Neural cell (in vitro differentiated cells): ENCODE data around the gene LDLRAD4. TPM values are rescaled to one million over a fixed set of nuclear protein-coding genes. Genes with fewer than 3 reads are reported as not detected.

ENCODE experiments used
- H2AFZ ChIP-seq: fragments of 200-600, 300-800 bp; sonication (generic), shearing (Covaris generic); 2 replicates; pipeline ENCODE4 v1.6.0; 2014; ENCODE audit warnings: low read depth, mild to moderate bottlenecking, antibody characterized with exemption, low read length, moderate library complexity
- H3F3A ChIP-seq: fragments of 200-600 bp; shearing (Covaris generic); 2 replicates; pipeline ENCODE4 v1.6.1; 2016; ENCODE audit warnings: mild to moderate bottlenecking, moderate library complexity, mixed read lengths, antibody characterized with exemption, low read length; ENCODE audit not compliant: insufficient read depth, poor library complexity, severe bottlenecking
- H3K27ac ChIP-seq: fragments of 200-600, 300-800 bp; sonication (generic), shearing (Covaris generic); 2 replicates; pipeline ENCODE4 v1.5.1; 2014; ENCODE audit warnings: mild to moderate bottlenecking, low read length, moderate library complexity
- H3K27me3 ChIP-seq: fragments of 300-800, 200-600 bp; sonication (generic), shearing (Covaris generic); 2 replicates; pipeline ENCODE4 v1.6.0; 2014; ENCODE audit warnings: mild to moderate bottlenecking, low read depth, low read length, moderate library complexity; ENCODE audit not compliant: insufficient read depth
- H3K36me3 ChIP-seq: fragments of 300-800, 200-600 bp; sonication (generic), shearing (Covaris generic); 2 replicates; pipeline ENCODE4 v1.5.1; 2014; ENCODE audit warnings: mild to moderate bottlenecking, antibody characterized with exemption, low read length, moderate library complexity; ENCODE audit not compliant: insufficient read depth
- H3K4me2 ChIP-seq: fragments of 300-800, 200-600 bp; sonication (generic), shearing (Covaris generic); 2 replicates; pipeline ENCODE4 v1.6.0; 2014; ENCODE audit warnings: mild to moderate bottlenecking, low read length
- H3K4me3 ChIP-seq: fragments of 300-800, 200-600 bp; sonication (generic), shearing (Covaris generic); 2 replicates; pipeline ENCODE4 v1.5.1; 2014; ENCODE audit warnings: mild to moderate bottlenecking, low read length, moderate library complexity
- H3K79me2 ChIP-seq: fragments of 200-600 bp; shearing (Covaris generic); replicated peaks from 2 replicates; pipeline ENCODE4 v1.6.0; 2014; ENCODE audit warnings: mild to moderate bottlenecking, low read length, moderate library complexity; ENCODE audit not compliant: insufficient read depth
- H3K9ac ChIP-seq: fragments of 300-800, 200-600 bp; sonication (generic), shearing (Covaris generic); 2 replicates; pipeline ENCODE4 v1.6.1; 2016; ENCODE audit warnings: mild to moderate bottlenecking, low read length, mixed read lengths
- H3K9me2 ChIP-seq: fragments of 200-600 bp; shearing (Covaris generic); 2 replicates; pipeline ENCODE4 v1.6.1; 2016; ENCODE audit warnings: mild to moderate bottlenecking, low read length, mixed read lengths; ENCODE audit not compliant: insufficient read depth
- H3K9me3 ChIP-seq: fragments of 200-600, 300-800 bp; sonication (generic), shearing (Covaris generic); 2 replicates; pipeline ENCODE4 v1.6.1; 2016; ENCODE audit warnings: mild to moderate bottlenecking, mixed run types, low read length, moderate library complexity, mixed read lengths
- H4K20me1 ChIP-seq: fragments of 200-600 bp; shearing (Covaris generic); 2 replicates; pipeline ENCODE4 v1.6.1; 2016; ENCODE audit warnings: mild to moderate bottlenecking, mixed run types; ENCODE audit not compliant: insufficient read depth
- EP300 ChIP-seq: fragments of 450-650 bp; conservative IDR thresholded peaks from 2 replicates; pipeline ENCODE4 v1.6.1; 2014; ENCODE audit warnings: antibody characterized with exemption, mild to moderate bottlenecking, moderate library complexity; ENCODE audit not compliant: poor library complexity, severe bottlenecking
- EZH2 ChIP-seq: fragments of 200-600, 300-800 bp; shearing (Covaris generic), sonication (generic); IDR thresholded peaks from 2 replicates; pipeline ENCODE4 v1.6.1; 2014; ENCODE audit warnings: antibody characterized with exemption, low read length, borderline replicate concordance, mild to moderate bottlenecking; ENCODE audit not compliant: insufficient read depth, poor library complexity, severe bottlenecking
- MXI1 ChIP-seq: fragments of 450-650 bp; conservative IDR thresholded peaks from 2 replicates; pipeline ENCODE4 v1.6.1; 2014; ENCODE audit warnings: antibody characterized with exemption, mild to moderate bottlenecking; ENCODE audit not compliant: poor library complexity, severe bottlenecking
- POLR2AphosphoS5 ChIP-seq: IDR thresholded peaks from 2 replicates; pipeline ENCODE4 v1.6.1; 2012
- RAD21 ChIP-seq: fragments of 450-650 bp; conservative IDR thresholded peaks from 2 replicates; pipeline ENCODE4 v1.6.1; 2014; ENCODE audit warnings: antibody characterized with exemption, mild to moderate bottlenecking, moderate library complexity
- SMC3 ChIP-seq: fragments of 450-650 bp; conservative IDR thresholded peaks from 2 replicates; pipeline ENCODE4 v1.6.1; 2014; ENCODE audit warnings: antibody characterized with exemption, mild to moderate bottlenecking, moderate library complexity; ENCODE audit not compliant: poor library complexity
- TAF1 ChIP-seq: IDR thresholded peaks from 2 replicates; pipeline ENCODE4 v1.6.1; 2012; ENCODE audit warnings: low read depth
- polyA plus RNA-seq: library from polyadenylated mRNA; depleted of rRNA; stranded (reverse); fragments of >200 nt; gene quantifications from 2 replicates; pipeline ENCODE4 v1.2.3, GENCODE V29; 2014
- TF ChIP-seq, protein P1 (sequence below): fragments of 450-650 bp; IDR thresholded peaks from 2 replicates; pipeline ENCODE4 v1.5.1; 2014; ENCODE audit warnings: antibody characterized with exemption, mild to moderate bottlenecking, moderate library complexity; ENCODE audit not compliant: poor library complexity, severe bottlenecking
- TF ChIP-seq, protein P2 (sequence below): IDR thresholded peaks from 2 replicates; pipeline ENCODE4 v1.6.1; 2012; ENCODE audit warnings: borderline replicate concordance

LDLRAD4 gene
- polyA plus RNA-seq, 1 donor from 2014 or later: 3.7 TPM

GRCh38 chr18:13473751-13474150 lies 255.2 kb downstream of the LDLRAD4 start:
- no peak overlapping the region for H3K4me2 ChIP-seq
- H3K9me3 ChIP-seq: no peaks in the 10 kb centered on the region
- no peaks in the 10 kb centered on the region for H3F3A ChIP-seq
- no peak overlapping the region for H3K4me3 ChIP-seq
- H3K9ac ChIP-seq: no peak overlapping the region
- no peaks in the 10 kb centered on the region for H4K20me1 ChIP-seq
- H3K27ac ChIP-seq: no peak overlapping the region
- H3K9me2 ChIP-seq: no peaks in the 10 kb centered on the region
- H3K27me3 ChIP-seq: no peaks in the 10 kb centered on the region
- no peaks in the 10 kb centered on the region for H3K36me3 ChIP-seq
- H3K79me2 ChIP-seq: no peaks in the 10 kb centered on the region
- TF ChIP-seq MXI1 (no peak), EZH2 (no peak), POLR2AphosphoS5 (no peak), SMC3 (no peak), TAF1 (no peak), EP300 (no peak), RAD21 (no peak)
- TF ChIP-seq, protein P1, sequence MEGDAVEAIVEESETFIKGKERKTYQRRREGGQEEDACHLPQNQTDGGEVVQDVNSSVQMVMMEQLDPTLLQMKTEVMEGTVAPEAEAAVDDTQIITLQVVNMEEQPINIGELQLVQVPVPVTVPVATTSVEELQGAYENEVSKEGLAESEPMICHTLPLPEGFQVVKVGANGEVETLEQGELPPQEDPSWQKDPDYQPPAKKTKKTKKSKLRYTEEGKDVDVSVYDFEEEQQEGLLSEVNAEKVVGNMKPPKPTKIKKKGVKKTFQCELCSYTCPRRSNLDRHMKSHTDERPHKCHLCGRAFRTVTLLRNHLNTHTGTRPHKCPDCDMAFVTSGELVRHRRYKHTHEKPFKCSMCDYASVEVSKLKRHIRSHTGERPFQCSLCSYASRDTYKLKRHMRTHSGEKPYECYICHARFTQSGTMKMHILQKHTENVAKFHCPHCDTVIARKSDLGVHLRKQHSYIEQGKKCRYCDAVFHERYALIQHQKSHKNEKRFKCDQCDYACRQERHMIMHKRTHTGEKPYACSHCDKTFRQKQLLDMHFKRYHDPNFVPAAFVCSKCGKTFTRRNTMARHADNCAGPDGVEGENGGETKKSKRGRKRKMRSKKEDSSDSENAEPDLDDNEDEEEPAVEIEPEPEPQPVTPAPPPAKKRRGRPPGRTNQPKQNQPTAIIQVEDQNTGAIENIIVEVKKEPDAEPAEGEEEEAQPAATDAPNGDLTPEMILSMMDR: no peak
- TF ChIP-seq, protein P2, sequence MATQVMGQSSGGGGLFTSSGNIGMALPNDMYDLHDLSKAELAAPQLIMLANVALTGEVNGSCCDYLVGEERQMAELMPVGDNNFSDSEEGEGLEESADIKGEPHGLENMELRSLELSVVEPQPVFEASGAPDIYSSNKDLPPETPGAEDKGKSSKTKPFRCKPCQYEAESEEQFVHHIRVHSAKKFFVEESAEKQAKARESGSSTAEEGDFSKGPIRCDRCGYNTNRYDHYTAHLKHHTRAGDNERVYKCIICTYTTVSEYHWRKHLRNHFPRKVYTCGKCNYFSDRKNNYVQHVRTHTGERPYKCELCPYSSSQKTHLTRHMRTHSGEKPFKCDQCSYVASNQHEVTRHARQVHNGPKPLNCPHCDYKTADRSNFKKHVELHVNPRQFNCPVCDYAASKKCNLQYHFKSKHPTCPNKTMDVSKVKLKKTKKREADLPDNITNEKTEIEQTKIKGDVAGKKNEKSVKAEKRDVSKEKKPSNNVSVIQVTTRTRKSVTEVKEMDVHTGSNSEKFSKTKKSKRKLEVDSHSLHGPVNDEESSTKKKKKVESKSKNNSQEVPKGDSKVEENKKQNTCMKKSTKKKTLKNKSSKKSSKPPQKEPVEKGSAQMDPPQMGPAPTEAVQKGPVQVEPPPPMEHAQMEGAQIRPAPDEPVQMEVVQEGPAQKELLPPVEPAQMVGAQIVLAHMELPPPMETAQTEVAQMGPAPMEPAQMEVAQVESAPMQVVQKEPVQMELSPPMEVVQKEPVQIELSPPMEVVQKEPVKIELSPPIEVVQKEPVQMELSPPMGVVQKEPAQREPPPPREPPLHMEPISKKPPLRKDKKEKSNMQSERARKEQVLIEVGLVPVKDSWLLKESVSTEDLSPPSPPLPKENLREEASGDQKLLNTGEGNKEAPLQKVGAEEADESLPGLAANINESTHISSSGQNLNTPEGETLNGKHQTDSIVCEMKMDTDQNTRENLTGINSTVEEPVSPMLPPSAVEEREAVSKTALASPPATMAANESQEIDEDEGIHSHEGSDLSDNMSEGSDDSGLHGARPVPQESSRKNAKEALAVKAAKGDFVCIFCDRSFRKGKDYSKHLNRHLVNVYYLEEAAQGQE: no peak
- H2AFZ ChIP-seq: no peak overlapping the region

GRCh38 chr18:13474336-13474735 lies 255.8 kb downstream of the LDLRAD4 start:
- Histone ChIP-seq H3K9me2 (no peaks in the 10 kb centered on the region), H3F3A (no peaks in the 10 kb centered on the region), H3K9me3 (no peaks in the 10 kb centered on the region), H4K20me1 (no peaks in the 10 kb centered on the region), H3K4me3 (no peak overlapping the region), H3K36me3 (no peaks in the 10 kb centered on the region), H3K4me2 (no peak overlapping the region), H3K9ac (no peak overlapping the region), H3K27ac (no peak overlapping the region), H3K79me2 (no peaks in the 10 kb centered on the region), H3K27me3 (no peaks in the 10 kb centered on the region), H2AFZ (no peak overlapping the region)
- TF ChIP-seq, protein P1: no peak
- no peak for TF ChIP-seq TAF1
- no peak for TF ChIP-seq SMC3
- TF ChIP-seq, protein P2: no peak
